GM18951 (cell line): Measurements from ENCODE around the gene TAL2.

Experiments used
- POLR2A ChIP-seq: IDR thresholded peaks from 4 replicates; pipeline ENCODE4 v1.6.1; 2011; ENCODE audit warnings: mild to moderate bottlenecking; ENCODE audit not compliant: insufficient read length, insufficient read depth; ENCODE audit errors: extremely low read depth
- in situ Hi-C: fragments of 300-500 bp; cut with MboI; formaldehyde crosslinking; loops from one replicate; pipeline ENCODE4 v1.12.0; 2022; ENCODE audit warnings: low sequenced_read_pairs, mixed read lengths, inconsistent platforms; ENCODE audit not compliant: unreplicated experiment

TAL2 gene

DNA sequence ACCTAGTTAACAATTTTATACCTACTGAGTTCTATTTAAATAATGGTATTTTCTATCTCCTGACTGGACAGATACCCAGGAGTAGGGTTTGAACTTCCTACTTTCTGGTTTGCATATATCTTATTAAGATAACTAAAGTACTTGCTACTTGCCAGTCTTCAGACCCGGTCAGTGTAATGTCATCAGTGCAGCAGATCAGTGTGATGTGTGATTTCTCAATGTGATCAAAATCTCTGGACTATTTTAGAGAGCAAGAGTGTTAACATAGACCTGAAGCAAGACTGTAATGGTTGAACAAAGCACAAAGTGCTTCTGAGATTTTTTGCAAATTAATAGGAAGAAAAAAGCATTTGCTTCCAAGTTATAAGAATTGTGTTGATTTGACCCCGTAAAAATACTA lies 38.9 kb downstream of the TAL2 start:
- TF ChIP-seq POLR2A, result no peak
- in situ Hi-C loops, result loop anchor here (25.0 kb wide), 1 partner anchor 264 kb away; the partner anchor contains the start of gene FSD1L

DNA sequence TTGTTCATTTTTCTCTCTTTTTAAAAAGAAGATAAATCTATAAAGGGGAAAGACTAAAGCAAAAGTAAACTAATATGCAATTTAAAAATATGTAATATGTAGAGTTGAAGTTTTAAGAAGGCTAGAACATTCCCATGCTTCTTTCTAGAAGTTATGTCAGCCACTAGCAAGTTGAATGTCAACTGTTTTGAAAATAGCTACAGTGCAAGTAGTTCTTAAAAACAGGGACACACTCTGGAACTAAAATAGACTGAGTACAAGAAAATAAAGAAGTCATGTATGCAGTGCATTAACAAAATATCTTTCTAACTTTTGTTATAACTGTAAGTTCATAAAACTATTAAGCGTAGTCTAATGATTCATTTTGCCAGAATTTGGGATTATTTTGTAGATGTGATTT lies 40.0 kb downstream of the TAL2 start:
- no peak for TF ChIP-seq POLR2A
- in situ Hi-C loops, result loop anchor here (25.0 kb wide), 1 partner anchor 265 kb away; the partner anchor contains the start of gene FSD1L

DNA sequence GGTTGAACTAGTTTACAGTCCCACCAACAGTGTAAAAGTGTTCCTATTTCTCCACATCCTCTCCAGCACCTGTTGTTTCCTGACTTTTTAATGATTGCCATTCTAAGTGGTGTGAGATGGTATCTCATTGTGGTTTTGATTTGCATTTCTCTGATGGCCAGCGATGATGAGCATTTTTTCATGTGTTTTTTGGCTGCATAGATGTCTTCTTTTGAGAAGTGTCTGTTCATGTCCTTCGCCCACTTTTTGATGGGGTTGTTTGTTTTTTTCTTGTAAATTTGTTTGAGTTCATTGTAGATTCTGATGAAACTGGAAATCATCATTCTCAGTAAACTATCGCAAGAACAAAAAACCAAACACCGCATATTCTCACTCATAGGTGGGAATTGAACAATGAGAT lies 41.4 kb downstream of the TAL2 start:
- in situ Hi-C loops, result loop anchor here (25.0 kb wide), 1 partner anchor 266 kb away; the partner anchor contains the start of gene FSD1L

DNA sequence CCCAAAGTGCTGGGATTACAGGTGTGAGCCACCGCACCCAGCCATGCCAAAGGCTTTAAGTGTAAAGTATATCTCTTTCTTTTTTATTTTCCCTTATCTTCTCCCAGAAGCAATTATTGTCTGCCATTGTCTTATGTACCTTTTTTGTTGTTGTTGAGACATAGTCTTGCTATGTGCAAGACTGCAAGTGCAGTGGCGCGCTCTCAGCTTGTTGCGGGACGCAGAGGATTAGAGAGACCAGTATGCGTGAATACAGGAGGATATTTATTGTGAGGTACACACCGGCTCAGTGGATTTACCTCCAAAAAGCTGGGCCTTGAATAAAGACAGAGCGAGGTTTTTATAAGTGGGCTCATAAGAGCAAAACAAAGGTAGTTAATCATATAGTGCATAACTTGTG lies 43.9 kb downstream of the TAL2 start:
- in situ Hi-C loops, result loop anchor here (25.0 kb wide), 1 partner anchor 269 kb away; the partner anchor contains the start of gene FSD1L
- TF ChIP-seq POLR2A, result no peak

DNA sequence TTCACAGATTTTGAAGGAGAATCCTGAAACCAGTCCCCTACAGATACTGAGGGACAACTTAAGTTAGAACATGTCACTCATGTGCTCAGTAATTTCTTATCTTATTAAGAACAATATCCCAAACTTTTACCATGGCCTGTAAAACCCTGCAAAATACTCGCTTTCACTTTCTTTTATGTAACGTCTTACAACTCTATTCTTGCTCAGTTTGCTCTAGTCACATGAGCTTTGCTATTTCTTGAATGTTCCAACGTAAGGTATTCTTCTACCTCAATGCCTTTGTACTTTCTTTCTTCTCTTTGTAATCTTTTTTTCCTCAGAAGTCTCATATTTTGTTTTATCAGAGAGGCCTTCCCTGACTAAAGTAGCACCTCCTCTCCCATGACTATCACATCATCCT lies 46.1 kb downstream of the TAL2 start:
- no peak for TF ChIP-seq POLR2A
- in situ Hi-C loops, result loop anchor here (25.0 kb wide), 1 partner anchor 271 kb away; the partner anchor contains the start of gene FSD1L

DNA sequence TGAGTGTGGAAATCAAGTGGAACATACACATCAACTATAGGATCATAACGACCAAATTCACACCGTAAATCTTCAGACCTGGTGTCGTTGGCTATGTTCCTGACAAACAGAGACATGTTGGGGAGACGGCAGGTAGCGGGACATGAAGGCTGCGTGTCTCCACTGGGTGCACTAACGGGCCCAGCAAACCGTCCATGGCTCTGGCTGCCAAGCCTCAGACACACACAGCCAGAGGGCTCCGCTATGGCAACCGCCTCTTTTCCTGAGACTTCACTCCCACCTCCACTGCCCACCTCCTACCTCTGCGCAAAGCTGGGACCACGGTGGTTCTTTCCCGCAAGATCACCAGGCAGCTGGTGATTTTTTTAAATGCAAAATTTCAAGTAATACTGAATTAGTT lies 48.4 kb downstream of the TAL2 start:
- in situ Hi-C loops, result loop anchor here (5.0 to 25.0 kb wide), 3 partner anchors 43 to 273 kb away; partner anchors contain the start of gene FSD1L
- no peak for TF ChIP-seq POLR2A

DNA sequence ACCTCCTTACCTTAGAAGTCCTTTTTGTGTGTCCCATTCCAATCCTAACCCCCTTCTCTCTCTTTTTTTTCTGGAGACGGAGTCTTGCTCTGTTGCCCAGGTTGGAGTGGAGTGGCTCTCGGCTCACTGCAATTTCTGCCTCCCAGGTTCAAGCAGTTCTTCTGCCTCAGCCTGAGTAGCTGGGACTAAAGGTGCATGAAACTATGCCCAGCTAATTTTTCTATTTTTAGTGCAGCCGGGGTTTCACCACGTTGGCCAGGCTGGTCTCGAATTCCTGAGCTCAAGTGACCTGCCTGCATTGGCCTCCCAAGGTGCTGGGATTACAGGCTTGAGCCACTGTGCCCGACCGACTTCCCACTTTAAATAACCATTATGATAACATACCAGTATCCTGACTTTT lies 49.6 kb downstream of the TAL2 start:
- in situ Hi-C loops, result loop anchor here (5.0 to 25.0 kb wide), 3 partner anchors 45 to 275 kb away; partner anchors contain the start of gene FSD1L

DNA sequence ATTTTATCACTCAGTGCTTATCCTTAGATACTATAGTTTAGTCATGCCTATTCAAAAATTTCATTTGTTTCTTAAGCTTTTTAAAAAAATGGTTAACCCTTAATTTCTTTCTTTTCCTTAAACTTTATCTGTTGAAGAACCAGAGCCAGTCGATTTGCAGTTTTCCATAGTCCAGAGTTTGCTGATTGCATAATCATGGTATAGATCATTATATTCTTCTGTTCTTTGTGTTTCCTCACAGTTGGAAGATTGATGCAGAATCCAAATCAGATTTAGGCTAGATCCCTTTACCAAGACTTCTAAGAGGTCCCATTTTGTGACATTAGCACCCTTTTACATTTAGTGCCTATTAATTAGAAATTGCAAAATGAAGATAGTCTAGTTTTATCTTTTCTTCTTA lies 50.0 kb downstream of the TAL2 start:
- in situ Hi-C loops, result loop anchor here (5.0 to 25.0 kb wide), 3 partner anchors 45 to 275 kb away; partner anchors contain the start of gene FSD1L

More for the DNA sequence above, 49.6 kb downstream of the TAL2 start:
- no peak for TF ChIP-seq POLR2A

More for the DNA sequence above, 50.0 kb downstream of the TAL2 start:
- TF ChIP-seq POLR2A, result no peak
